ENCODE measurements around the gene RARA.

The RARA gene

GRCh38 chr17:40323391-40324381 lies 14.7 kb downstream of the RARA start:
- no peak for TF ChIP-seq CTCF (IDR thresholded peaks at IDR 0.05; ENCODE audit: low read depth, low read length, missing control alignments)

GRCh38 chr17:40325156-40326013 lies 16.4 kb downstream of the RARA start:
- H3K4me3 ChIP-seq (replicated peaks; ENCODE audit: low read depth, low read length), result no peak overlapping the region
- no peak for DNase-seq (ENCODE audit: extremely low read depth, low read depth)
- TF ChIP-seq CTCF (IDR thresholded peaks at IDR 0.05; ENCODE audit: low read depth, low read length, missing control alignments), result no peak

More at GRCh38 chr17:40323391-40324381, 14.7 kb downstream of the RARA start:
- peak overlapping the region; percentile 13; the same call in 1 of the 2 replicates for H3K4me3 ChIP-seq (replicated peaks; ENCODE audit: low read depth, low read length)
- DNase-seq (ENCODE audit: extremely low read depth, low read depth), result no peak

- no peak for DNase-seq (ENCODE audit: extremely low read depth, low read depth)
- H3K4me3 ChIP-seq (replicated peaks; ENCODE audit: low read depth, low read length), result no peak overlapping the region
- no peak for TF ChIP-seq CTCF (IDR thresholded peaks at IDR 0.05; ENCODE audit: low read depth, low read length, missing control alignments)
Measured at GRCh38 chr17:40326014-40326831, 17.2 kb downstream of the RARA start.

GRCh38 chr17:40326832-40327199 lies 17.8 kb downstream of the RARA start:
- no peak for TF ChIP-seq CTCF (IDR thresholded peaks at IDR 0.05; ENCODE audit: low read depth, low read length, missing control alignments)
- no peak for DNase-seq (ENCODE audit: extremely low read depth, low read depth)
- H3K4me3 ChIP-seq (replicated peaks; ENCODE audit: low read depth, low read length), result no peak overlapping the region

- TF ChIP-seq CTCF (IDR thresholded peaks at IDR 0.05; ENCODE audit: low read depth, low read length, missing control alignments), result no peak
- no peak overlapping the region for H3K4me3 ChIP-seq (replicated peaks; ENCODE audit: low read depth, low read length)
- DNase-seq (ENCODE audit: extremely low read depth, low read depth), result no peak
Measured at GRCh38 chr17:40327244-40327729, 18.3 kb downstream of the RARA start.
